ENCODE results near the gene KDELR1. TPM values are rescaled to one million over a fixed set of nuclear protein-coding genes. Genes with fewer than 3 reads are reported as not detected.

The KDELR1 gene
- 104 and 127 TPM in 2 replicates for total RNA-seq

DNA sequence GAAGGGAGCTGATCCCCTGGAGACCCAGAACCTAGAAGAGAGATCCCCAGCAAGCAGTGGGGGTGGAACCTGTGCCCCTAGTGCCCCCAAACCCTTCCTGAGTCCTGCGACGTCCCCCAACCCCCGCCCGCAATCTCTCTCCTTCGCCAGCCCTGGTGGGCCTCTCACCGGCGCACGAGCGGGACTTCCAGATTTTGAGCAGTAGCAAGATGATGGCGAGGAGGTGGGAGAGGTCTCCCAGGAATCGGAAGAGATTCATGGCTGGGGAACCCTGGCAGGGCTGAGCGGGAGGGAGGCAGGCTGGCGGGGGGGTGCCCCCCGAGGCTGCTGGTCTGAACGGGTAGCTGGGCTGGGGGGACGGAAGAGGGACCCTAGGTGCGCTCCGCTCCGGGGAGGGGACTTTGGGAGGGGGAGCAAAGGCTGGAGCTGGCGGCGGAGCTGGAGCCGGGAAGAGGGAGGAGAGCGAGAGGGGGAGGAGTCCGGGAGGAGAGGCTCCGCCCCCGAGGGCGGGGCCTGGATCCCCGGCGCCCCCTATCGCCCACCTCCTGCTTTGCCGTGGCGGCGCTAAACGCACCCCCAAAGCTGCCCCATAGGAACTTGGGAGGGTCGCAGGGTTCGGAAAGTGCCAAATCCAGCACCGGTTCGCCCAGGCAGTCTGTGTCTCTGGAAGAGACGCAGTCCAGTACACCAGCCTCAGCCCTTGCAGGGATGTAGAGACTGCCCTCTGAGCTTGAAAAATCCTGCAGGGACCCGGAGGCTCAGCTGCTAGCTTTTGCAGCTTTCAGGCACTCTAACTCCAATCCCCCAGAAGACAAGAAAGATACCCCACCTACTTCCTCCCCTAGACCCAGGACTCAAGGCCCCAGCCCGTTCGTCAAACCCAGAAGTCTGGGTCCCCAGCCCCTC is at the start of gene KDELR1:
KDELR1 (minus strand) TSS at position 452 of the 906 bp plus-strand sequence; CDS start at position 259, 193 bp downstream.

DNA sequence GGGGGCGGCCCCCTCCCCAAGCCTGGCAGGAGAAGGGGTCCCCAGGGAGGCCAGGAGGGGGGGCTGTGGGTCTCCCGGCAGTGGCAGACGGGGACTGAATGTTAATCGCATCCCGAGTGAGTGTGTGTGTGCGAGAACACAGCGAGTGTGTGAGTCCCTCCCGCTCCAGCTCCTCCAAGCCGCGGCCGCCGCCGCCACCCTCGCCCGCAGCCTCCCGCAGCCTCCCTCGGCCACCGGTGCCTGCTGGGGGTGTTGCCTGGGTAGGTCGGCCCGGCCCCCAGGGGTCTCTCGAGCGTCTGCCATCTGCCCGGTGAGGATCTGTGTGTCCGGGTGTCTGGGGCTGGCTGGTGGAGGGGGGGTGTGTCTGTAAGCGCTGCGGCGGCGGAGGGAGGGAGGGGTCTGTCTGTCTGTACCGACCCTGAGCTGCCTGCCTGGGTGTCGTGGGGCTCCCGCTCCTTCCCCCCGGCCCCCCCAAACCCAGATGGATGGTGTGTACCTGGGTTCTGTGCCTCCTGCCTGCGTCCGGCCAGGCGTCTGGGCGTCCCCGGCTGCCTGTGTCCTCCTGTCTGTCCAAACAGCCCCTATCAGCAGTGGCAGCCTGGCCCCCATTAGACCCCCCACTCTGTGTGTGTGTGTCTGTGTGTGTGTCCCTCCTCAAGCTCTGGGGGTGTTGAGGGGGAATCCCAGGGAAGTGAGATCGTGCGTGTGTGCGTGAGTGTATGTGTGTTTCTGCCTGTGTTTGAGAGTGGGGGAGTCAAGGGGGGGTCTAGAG is 2.4 kb upstream of the KDELR1 start, which contains the start of gene GRIN2D:
GRIN2D (plus strand) TSS at position 110 of the 772 bp plus-strand sequence. CDS start 4,725 bp downstream, outside the sequence.

GRCh38 chr19:48363810-48364597 is 27.3 kb downstream of the KDELR1 start, which contains the start of the genes SYNGR4 and TMEM143:
Gene SYNGR4 (plus strand): TSS chr19:48364367. CDS start chr19:48365843, 1,476 bp downstream.
Gene TMEM143 (minus strand): TSS chr19:48363940. CDS start chr19:48363920, 20 bp downstream.

Other genes starting within 250 kb of the KDELR1 start
- 40.5 and 55.9 TPM in 2 replicates for gene LIG1, start 221.2 kb downstream of the KDELR1 start, total RNA-seq
- 1.9 and 3.3 TPM in 2 replicates for gene ZSWIM9, start 220.9 kb downstream of the KDELR1 start, total RNA-seq
- gene CARD8, start 135.6 kb downstream of the KDELR1 start, total RNA-seq: 122 and 140 TPM in 2 replicates
- gene ZNF114, start 121.5 kb downstream of the KDELR1 start, total RNA-seq: 1.6 and 2.3 TPM in 2 replicates
- gene EMP3, start 66.0 kb downstream of the KDELR1 start, total RNA-seq: 31.4 and 38.9 TPM in 2 replicates
- 3.8 and 4.6 TPM in 2 replicates for gene TMEM143, start 27.6 kb downstream of the KDELR1 start, total RNA-seq
- not detected in 2 replicates for gene SYNGR4, start 27.2 kb downstream of the KDELR1 start, total RNA-seq
- 0.48 and 0.98 TPM in 2 replicates for gene GRIN2D, start 2.1 kb upstream of the KDELR1 start, total RNA-seq
- gene GRWD1, start 54.4 kb upstream of the KDELR1 start, total RNA-seq: 43.8 and 59.7 TPM in 2 replicates
- 0.33 and 0.76 TPM in 2 replicates for gene KCNJ14, start 64.0 kb upstream of the KDELR1 start, total RNA-seq
- 87.2 and 90.8 TPM in 2 replicates for gene CYTH2, start 77.8 kb upstream of the KDELR1 start, total RNA-seq
- gene LMTK3, start 120.3 kb upstream of the KDELR1 start, total RNA-seq: under 0.01 and 0.10 TPM in 2 replicates
- gene SULT2B1, start 160.6 kb upstream of the KDELR1 start, total RNA-seq: not detected in 2 replicates
- not detected in 2 replicates for gene SPACA4, start 215.2 kb upstream of the KDELR1 start, total RNA-seq
- gene FAM83E, start 223.5 kb upstream of the KDELR1 start, total RNA-seq: 0.33 TPM in 1 of 2 replicates, not detected in the other
- gene RPL18, start 227.6 kb upstream of the KDELR1 start, total RNA-seq: 1,820 and 2,339 TPM in 2 replicates
- 11.4 and 15.2 TPM in 2 replicates for gene SPHK2, start 228.0 kb upstream of the KDELR1 start, total RNA-seq
- gene DBP, start 245.8 kb upstream of the KDELR1 start, total RNA-seq: 0.57 and 2.0 TPM in 2 replicates

Data from vein endothelial cell (primary cell).